Subcutaneous adipose tissue (tissue), 4 donors: Measurements from ENCODE around the gene CNNM3. TPM values are rescaled to one million over a fixed set of nuclear protein-coding genes. Genes with fewer than 3 reads are reported as not detected.

Experiments
- CTCF ChIP-seq: fragments of 450-650 bp; IDR thresholded peaks from one replicate; pipeline ENCODE4 v1.5.1; 2016; ENCODE audit warnings: low read depth, mild to moderate bottlenecking, control low read depth, antibody characterized with exemption, moderate library complexity
- total RNA-seq, 4 donors: library from RNA; depleted of rRNA; stranded (reverse); fragments of >200 nt; gene quantifications; one replicate each; pipeline ENCODE4 v1.1.0, GENCODE V29; 2016

Gene CNNM3
- total RNA-seq, 4 donors from 2014 or later, result 4.4 to 21.1 (median 8.5) TPM

DNA sequence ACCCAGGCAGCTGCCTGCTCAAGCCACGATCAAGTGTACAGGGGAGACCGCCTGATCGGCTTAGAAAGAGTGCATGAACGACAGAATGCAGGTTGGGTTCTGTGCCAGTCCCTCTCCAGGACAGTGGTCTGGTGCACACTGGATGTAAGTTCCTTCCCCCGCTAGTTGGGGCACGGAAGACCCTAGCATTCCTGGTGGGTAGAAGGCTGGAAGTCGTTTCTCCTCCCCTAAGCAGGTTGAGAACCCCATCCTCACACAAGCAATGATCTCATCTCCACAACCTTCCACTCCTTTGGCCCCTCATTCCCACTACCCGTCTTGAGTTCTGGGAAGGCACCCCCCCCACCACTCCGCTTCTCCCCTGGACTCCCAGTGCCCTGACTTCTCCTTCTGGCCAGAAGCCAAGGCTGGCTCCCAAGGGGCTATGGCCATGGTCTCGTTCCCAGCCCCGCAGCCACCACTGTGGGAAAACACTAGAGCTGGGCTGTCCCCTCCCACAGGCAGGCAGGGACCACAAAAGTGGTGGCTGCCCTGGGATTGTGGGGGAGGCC, 43.1 kb downstream of the CNNM3 start:
- TF ChIP-seq CTCF, result no peak

DNA sequence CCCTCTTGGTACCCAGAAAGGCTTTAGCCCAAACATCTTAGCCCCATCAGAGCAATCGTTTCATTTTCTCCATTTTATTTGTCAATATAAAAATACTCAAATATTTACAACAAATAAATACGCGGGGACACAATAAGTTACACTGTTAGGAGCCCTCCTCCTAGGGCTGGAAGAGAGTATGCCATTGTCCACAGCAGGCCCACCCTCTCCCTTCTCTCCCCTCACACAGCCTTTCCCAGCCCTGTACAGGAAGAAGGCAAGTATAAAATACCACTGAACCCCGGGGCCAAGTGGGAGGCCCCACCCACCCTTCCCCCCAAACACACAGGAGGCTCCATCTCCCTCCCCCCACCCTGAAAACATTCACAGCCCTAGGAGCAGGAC, 43.6 kb downstream of the CNNM3 start:
- no peak for TF ChIP-seq CTCF

GRCh38 chr2:96860065-96861029, 44.3 kb downstream of the CNNM3 start:
- TF ChIP-seq CTCF, result no peak

DNA sequence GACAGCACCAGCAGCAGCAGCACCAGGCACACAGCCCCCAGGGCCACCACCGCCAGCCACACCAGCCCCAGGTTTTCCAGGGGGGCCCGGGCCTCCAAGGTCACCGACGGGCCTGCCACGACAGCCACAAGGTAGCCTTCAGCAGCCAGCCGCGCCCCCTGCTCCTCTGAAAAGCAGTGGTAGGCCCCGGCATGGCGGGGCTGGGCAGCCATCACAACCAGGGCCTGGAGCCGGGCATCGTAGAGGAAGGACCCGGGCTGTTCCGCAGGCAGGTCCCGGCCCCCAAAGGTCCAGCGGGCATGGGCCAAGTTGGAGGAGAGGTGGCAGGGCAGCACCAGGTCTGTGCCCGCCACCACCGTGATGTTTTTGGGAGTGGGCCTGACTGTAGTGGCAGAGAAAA, 45.0 kb downstream of the CNNM3 start:
- no peak for TF ChIP-seq CTCF

- no peak for TF ChIP-seq CTCF
Observed at GRCh38 chr2:96863575-96864342, 47.7 kb downstream of the CNNM3 start.

DNA sequence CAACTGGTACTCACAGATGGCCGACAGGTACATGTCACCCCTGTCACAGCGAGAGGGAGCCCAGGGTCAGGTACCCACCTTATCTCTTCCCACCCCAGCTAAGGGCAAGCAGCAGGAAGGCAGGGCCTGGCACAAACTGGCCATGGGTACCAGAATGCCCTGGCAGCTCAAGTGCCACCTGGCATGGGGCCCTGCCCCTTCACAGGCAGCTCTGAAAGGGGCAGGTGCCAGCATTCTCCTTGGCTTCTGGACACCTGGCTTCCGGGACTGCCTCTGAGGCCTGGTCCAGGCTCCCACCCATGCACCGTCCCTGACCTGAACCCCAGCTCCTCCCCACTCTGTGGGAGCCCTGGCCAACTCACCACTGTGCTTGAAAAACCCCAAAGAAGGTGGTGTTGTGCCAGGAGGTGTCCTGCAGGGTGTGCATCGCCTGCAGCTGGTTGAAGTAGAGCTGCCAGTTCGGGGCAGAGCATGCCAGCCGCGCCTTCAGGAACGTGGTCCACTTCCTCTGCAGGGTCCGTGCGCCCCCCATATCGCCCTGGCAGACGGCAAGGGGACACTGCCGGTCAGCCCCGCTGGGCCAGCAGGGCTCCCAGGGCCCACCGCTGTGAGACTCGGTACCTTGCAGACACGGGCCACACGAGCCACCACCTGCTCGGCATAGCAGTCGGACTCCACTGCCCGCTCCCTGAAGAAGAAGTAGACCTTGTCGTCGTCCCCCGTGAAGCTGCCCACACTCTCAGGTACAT, 48.4 kb downstream of the CNNM3 start:
- TF ChIP-seq CTCF, result no peak
